ENCODE data around the gene ZNF438. TPM values are rescaled to one million over a fixed set of nuclear protein-coding genes. Genes with fewer than 3 reads are reported as not detected.

ZNF438 gene
- total RNA-seq, 1 experiment from 2014 or later: 2.0 TPM

DNA sequence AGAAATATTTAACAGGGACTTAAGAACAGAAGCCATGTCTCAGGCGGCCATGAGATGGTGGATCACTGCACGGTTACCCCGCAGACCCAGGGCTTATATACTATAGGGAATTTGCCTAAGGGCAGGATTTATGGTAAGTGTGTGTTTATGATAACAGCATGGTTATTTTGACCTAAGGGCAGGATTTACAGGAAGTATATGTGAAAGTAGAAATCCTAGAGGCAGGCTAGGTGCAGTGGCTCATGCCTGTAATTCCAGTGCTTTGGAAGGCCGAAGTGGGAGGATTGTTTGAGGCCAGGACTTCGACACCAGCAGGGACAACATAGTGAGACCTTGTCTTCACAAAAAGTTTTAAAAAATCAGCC lies 43.0 kb upstream of the ZNF438 start:
- no peak for DNase-seq (ENCODE audit: low read depth, low spot score)
- intact Hi-C loops (cut with micrococcal nuclease; ENCODE audit: unreplicated experiment): no loop called here
- Histone ChIP-seq H3K27me3 (ENCODE audit: control insufficient read depth, insufficient read depth, low read length) (no peaks in the 10 kb centered on the region; the same call in 1 of the 2 replicates), H3K4me1 (ENCODE audit: control insufficient read depth, insufficient read depth, low read length) (no peaks in the 10 kb centered on the region), H3K36me3 (ENCODE audit: control insufficient read depth, insufficient read depth, low read length) (no peaks in the 10 kb centered on the region), H3K27ac (ENCODE audit: low read length) (no peak overlapping the region), H3K4me3 (ENCODE audit: low read depth in 2 of 2, low read length in 2 of 2) (no peak overlapping the region), H3K9me3 (ENCODE audit: control insufficient read depth, insufficient read depth, low read depth, low read length) (no peaks in the 10 kb centered on the region)
- no TSS peak for BruUV-seq (replicated peaks)
- ChIA-PET CTCF (no interaction called here), POLR2A (no interaction called here)
- ATAC-seq: no peak
- in situ Hi-C loops (cut with HindIII; ENCODE audit: low pct_unique_long_range_greater_than_20kb, low sequenced_read_pairs): no loop called here
- TF ChIP-seq, protein P1, sequence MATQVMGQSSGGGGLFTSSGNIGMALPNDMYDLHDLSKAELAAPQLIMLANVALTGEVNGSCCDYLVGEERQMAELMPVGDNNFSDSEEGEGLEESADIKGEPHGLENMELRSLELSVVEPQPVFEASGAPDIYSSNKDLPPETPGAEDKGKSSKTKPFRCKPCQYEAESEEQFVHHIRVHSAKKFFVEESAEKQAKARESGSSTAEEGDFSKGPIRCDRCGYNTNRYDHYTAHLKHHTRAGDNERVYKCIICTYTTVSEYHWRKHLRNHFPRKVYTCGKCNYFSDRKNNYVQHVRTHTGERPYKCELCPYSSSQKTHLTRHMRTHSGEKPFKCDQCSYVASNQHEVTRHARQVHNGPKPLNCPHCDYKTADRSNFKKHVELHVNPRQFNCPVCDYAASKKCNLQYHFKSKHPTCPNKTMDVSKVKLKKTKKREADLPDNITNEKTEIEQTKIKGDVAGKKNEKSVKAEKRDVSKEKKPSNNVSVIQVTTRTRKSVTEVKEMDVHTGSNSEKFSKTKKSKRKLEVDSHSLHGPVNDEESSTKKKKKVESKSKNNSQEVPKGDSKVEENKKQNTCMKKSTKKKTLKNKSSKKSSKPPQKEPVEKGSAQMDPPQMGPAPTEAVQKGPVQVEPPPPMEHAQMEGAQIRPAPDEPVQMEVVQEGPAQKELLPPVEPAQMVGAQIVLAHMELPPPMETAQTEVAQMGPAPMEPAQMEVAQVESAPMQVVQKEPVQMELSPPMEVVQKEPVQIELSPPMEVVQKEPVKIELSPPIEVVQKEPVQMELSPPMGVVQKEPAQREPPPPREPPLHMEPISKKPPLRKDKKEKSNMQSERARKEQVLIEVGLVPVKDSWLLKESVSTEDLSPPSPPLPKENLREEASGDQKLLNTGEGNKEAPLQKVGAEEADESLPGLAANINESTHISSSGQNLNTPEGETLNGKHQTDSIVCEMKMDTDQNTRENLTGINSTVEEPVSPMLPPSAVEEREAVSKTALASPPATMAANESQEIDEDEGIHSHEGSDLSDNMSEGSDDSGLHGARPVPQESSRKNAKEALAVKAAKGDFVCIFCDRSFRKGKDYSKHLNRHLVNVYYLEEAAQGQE (IDR thresholded peaks at IDR 0.05; ENCODE audit: insufficient read depth in 1 of 2, low read depth in 2 of 2, low read length in 1 of 2): no peak
- TF ChIP-seq SIN3A (IDR thresholded peaks at IDR 0.05; ENCODE audit: borderline replicate concordance, insufficient read depth, low read depth, low read length): no peak
- TF ChIP-seq, protein P2, sequence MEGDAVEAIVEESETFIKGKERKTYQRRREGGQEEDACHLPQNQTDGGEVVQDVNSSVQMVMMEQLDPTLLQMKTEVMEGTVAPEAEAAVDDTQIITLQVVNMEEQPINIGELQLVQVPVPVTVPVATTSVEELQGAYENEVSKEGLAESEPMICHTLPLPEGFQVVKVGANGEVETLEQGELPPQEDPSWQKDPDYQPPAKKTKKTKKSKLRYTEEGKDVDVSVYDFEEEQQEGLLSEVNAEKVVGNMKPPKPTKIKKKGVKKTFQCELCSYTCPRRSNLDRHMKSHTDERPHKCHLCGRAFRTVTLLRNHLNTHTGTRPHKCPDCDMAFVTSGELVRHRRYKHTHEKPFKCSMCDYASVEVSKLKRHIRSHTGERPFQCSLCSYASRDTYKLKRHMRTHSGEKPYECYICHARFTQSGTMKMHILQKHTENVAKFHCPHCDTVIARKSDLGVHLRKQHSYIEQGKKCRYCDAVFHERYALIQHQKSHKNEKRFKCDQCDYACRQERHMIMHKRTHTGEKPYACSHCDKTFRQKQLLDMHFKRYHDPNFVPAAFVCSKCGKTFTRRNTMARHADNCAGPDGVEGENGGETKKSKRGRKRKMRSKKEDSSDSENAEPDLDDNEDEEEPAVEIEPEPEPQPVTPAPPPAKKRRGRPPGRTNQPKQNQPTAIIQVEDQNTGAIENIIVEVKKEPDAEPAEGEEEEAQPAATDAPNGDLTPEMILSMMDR (IDR thresholded peaks at IDR 0.05): no peak
- no peak for TF ChIP-seq POLR2AphosphoS5 (IDR thresholded peaks at IDR 0.05; ENCODE audit: low read depth, low read length)
- no peak for TF ChIP-seq TCF7L2 (IDR thresholded peaks at IDR 0.05; ENCODE audit: low read depth, low read length)

DNA sequence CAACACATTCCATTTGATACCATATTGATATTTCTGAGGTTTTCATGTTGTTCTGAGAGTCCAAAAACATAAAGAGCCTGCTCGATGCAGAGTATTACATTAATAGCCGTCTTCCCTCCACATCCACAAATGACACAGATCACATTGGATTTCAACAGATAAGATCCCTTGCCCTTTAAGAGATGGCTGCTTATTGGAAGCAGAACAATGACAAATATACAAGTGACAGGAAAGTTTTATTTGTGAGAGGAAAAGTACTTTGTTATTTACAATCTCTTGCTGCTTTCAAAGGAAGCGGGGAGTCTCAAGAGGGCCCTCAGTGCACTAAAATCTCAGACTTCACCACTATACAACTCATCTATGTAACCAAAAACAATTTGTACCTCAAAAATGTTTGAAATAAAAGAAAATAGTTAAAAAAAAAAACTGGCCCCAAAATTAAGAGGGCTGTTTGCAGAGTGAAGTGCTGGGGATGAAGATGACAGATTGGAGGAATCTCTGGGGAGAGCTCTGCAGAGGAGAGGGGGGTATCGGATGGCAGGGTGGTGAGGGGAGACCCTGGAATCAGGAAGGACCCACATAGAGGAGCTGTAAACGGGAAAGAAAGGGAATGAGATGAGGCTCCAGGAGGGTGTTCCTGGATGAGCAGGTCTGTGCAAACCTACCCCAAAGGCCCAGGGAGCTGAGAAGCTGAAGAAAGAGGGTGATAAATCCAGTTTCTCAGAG lies 42.5 kb upstream of the ZNF438 start:
- Histone ChIP-seq H3K36me3 (ENCODE audit: control insufficient read depth, insufficient read depth, low read length) (no peaks in the 10 kb centered on the region), H3K4me3 (ENCODE audit: low read depth in 2 of 2, low read length in 2 of 2) (no peak overlapping the region), H3K27me3 (ENCODE audit: control insufficient read depth, insufficient read depth, low read length) (no peaks in the 10 kb centered on the region; the same call in 1 of the 2 replicates), H3K9me3 (ENCODE audit: control insufficient read depth, insufficient read depth, low read depth, low read length) (no peaks in the 10 kb centered on the region), H3K27ac (ENCODE audit: low read length) (no peak overlapping the region), H3K4me1 (ENCODE audit: control insufficient read depth, insufficient read depth, low read length) (no peaks in the 10 kb centered on the region)
- ChIA-PET CTCF (no interaction called here), POLR2A (no interaction called here)
- intact Hi-C loops (cut with micrococcal nuclease; ENCODE audit: unreplicated experiment) (no loop called here), in situ Hi-C loops (cut with HindIII; ENCODE audit: low pct_unique_long_range_greater_than_20kb, low sequenced_read_pairs) (no loop called here)
- no peak for DNase-seq (ENCODE audit: low read depth, low spot score)
- BruUV-seq (replicated peaks): no TSS peak
- TF ChIP-seq SIN3A (IDR thresholded peaks at IDR 0.05; ENCODE audit: borderline replicate concordance, insufficient read depth, low read depth, low read length): no peak
- ATAC-seq: no peak

DNA sequence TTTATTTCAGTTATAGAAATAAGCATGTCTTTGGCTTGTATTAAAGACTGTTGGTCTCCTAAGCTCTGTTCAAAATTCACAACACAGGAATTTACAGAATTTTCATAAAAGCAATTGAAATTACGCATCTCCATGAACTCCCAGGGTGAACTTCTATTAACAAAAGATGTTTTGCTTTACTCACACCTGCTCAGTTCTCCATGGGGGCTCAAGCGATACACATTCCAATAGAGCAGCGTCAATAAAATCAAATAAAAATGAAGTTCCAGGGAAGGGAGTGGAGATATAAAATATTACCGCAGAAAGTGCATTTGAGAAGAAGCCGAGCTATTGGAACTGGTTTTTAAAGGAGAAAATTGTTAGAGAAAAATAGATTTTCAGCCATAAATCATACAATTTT lies 41.5 kb upstream of the ZNF438 start:
- H3K4me1 ChIP-seq (ENCODE audit: control insufficient read depth, insufficient read depth, low read length): no peaks in the 10 kb centered on the region
- DNase-seq (ENCODE audit: low read depth, low spot score): no peak
- intact Hi-C loops (cut with micrococcal nuclease; ENCODE audit: unreplicated experiment): no loop called here
- no peak for ATAC-seq
- ChIA-PET POLR2A (no interaction called here), CTCF (no interaction called here)
- no peaks in the 10 kb centered on the region for H3K36me3 ChIP-seq (ENCODE audit: control insufficient read depth, insufficient read depth, low read length)
- TF ChIP-seq POLR2AphosphoS5 (IDR thresholded peaks at IDR 0.05; ENCODE audit: low read depth, low read length) (no peak), TCF7L2 (IDR thresholded peaks at IDR 0.05; ENCODE audit: low read depth, low read length) (no peak), SIN3A (IDR thresholded peaks at IDR 0.05; ENCODE audit: borderline replicate concordance, insufficient read depth, low read depth, low read length) (no peak)
- TF ChIP-seq, protein P2 (IDR thresholded peaks at IDR 0.05): no peak
- TF ChIP-seq, protein P1 (IDR thresholded peaks at IDR 0.05; ENCODE audit: insufficient read depth in 1 of 2, low read depth in 2 of 2, low read length in 1 of 2): no peak
- BruUV-seq (replicated peaks): no TSS peak
- in situ Hi-C loops (cut with HindIII; ENCODE audit: low pct_unique_long_range_greater_than_20kb, low sequenced_read_pairs): no loop called here
- H3K4me3 ChIP-seq (ENCODE audit: low read depth in 2 of 2, low read length in 2 of 2): no peak overlapping the region
- no peaks in the 10 kb centered on the region for H3K9me3 ChIP-seq (ENCODE audit: control insufficient read depth, insufficient read depth, low read depth, low read length)
- peaks cover 2% of the 10 kb centered on the region; the same call in 1 of the 2 replicates for H3K27me3 ChIP-seq (ENCODE audit: control insufficient read depth, insufficient read depth, low read length)
- no peak overlapping the region for H3K27ac ChIP-seq (ENCODE audit: low read length)

Data from Panc1 (cell line).